Activated naive CD4-positive, alpha-beta T cell treated with anti-CD3 and anti-CD28 coated beads, Interleukin-2, amount 10 ng/mL, durations not matched to agents 7 days and 5 days (primary cell): ENCODE measurements around the gene PATJ.

Source experiments
- CTCF ChIA-PET: fragments of 350-600 bp; sonication (Branson Sonifier 250); formaldehyde crosslinking; loops from one replicate; lab custom pipeline; 2021; ENCODE audit warnings: antibody characterized with exemption; lab: Charles Lee
- DNase-seq: peaks from one replicate; pipeline ENCODE4 v3.0.0-alpha.2; 2020
- H3K27ac Mint-ChIP-seq: one replicate; pipeline ENCODE4 v1.8.0; 2021; ENCODE audit warnings: mild to moderate bottlenecking, moderate library complexity, mixed read lengths
- H3K27me3 Mint-ChIP-seq: one replicate; pipeline ENCODE4 v1.8.0; 2021; ENCODE audit warnings: mild to moderate bottlenecking, mixed read lengths
- H3K36me3 Mint-ChIP-seq: one replicate; pipeline ENCODE4 v1.8.0; 2021; ENCODE audit warnings: mixed read lengths
- H3K4me1 Mint-ChIP-seq: one replicate; pipeline ENCODE4 v1.8.0; 2021; ENCODE audit warnings: mixed read lengths
- H3K4me3 Mint-ChIP-seq: one replicate; pipeline ENCODE4 v1.8.0; 2021; ENCODE audit warnings: mild to moderate bottlenecking, moderate library complexity, mixed read lengths
- H3K9me3 Mint-ChIP-seq: one replicate; pipeline ENCODE4 v1.8.0; 2021; ENCODE audit warnings: mixed read lengths

The PATJ gene

DNA sequence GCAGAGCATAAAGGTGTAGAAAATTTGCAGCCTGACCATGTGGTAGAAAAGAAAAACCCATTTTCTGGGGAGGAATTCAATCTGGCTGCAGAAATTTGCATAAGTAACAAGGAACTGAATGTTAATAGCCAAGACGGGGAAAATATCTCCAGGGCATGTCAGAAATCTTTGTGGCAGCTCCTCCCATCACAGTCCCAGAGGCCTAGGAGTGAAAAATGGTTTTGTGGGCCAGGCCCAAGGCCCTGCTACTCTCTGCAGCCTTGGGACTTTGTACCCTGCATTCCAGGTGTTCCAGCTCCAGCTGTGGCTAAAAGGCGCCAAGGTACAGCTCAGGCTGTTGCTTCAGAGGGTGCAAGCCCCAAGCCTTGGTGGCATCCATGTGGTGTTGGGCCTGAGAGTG is 152.9 kb downstream of the PATJ start:
- H3K9me3 Mint-ChIP-seq, result peaks cover 13% of the 10 kb centered on the region
- peaks cover 6% of the 10 kb centered on the region for H3K36me3 Mint-ChIP-seq
- H3K27ac Mint-ChIP-seq, result no peak overlapping the region
- H3K4me3 Mint-ChIP-seq, result no peak overlapping the region
- no peaks in the 10 kb centered on the region for H3K27me3 Mint-ChIP-seq
- H3K4me1 Mint-ChIP-seq, result no peaks in the 10 kb centered on the region
- CTCF ChIA-PET, result no interaction called here
- no peak for DNase-seq

DNA sequence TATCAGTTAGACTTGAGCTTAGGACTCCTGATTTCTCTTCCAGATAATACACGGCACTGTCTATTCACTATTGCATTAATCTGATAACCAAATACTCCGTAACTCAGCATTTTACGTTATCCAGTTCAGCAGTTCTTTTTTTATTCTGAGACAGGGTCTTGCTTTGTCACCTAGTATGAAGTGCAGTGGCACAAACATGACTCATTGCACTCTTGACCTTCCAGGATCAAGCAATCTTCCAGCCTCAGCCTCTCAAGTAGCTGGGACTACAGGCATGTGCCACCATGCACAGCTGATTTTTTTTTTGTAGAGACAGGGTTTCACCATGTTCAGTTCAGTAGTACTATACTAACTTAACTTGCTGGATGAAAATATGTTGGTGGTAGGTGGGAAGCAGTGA is 156.4 kb downstream of the PATJ start:
- Mint-ChIP-seq H3K4me3 (no peak overlapping the region), H3K36me3 (peaks cover 6% of the 10 kb centered on the region), H3K4me1 (no peaks in the 10 kb centered on the region), H3K27ac (no peak overlapping the region), H3K27me3 (no peaks in the 10 kb centered on the region), H3K9me3 (peaks cover 13% of the 10 kb centered on the region)
- CTCF ChIA-PET, result no interaction called here
- no peak for DNase-seq

DNA sequence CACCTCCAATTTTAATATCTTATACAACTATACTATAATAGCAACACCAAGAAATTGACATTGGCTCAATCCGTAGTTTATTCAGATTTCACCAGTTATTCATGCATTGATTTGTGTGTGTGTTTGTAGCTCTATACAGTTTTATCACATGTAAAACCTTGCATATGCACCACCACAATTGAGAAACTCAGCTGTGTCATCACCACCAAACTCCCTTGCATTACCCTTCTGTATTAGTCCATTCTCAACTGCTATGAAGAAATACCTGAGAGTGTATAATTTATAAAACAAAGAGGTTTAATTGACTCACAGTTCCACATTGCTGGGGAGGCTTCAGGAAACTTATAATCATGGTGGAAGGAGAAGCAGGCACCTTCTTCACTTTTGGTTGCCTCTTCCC is 162.1 kb downstream of the PATJ start:
- Mint-ChIP-seq H3K36me3 (no peaks in the 10 kb centered on the region), H3K27ac (no peak overlapping the region), H3K9me3 (no peaks in the 10 kb centered on the region), H3K4me1 (no peaks in the 10 kb centered on the region), H3K27me3 (no peaks in the 10 kb centered on the region), H3K4me3 (no peak overlapping the region)
- CTCF ChIA-PET, result interaction anchor here (0.9 kb wide), 1 partner anchor 9 kb away, joined by 3 read pairs; no protein-coding TSS in a partner anchor
- DNase-seq, result no peak

DNA sequence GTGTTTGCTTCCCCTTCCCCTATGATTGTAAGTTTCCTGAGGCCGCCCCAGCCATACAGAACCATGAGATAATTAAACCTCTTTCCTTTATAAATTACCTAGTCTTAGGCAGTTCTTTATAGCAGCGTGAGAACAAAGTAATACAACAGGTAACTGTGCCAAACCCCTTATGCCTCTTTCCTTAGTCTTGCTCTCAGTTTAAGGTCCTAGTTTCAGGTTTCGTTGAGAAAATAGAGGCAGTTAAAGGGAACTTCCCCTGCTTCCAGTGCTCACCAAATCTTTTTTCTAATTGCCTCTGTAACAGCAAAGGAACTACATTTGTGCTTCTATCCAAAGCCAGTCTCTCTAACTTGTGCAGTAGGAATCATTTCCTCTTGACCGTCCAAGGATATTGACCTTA is 164.8 kb downstream of the PATJ start:
- H3K4me3 Mint-ChIP-seq, result no peak overlapping the region
- DNase-seq, result no peak
- H3K36me3 Mint-ChIP-seq, result no peaks in the 10 kb centered on the region
- H3K4me1 Mint-ChIP-seq, result no peaks in the 10 kb centered on the region
- H3K27ac Mint-ChIP-seq, result no peak overlapping the region
- CTCF ChIA-PET, result no interaction called here
- no peaks in the 10 kb centered on the region for H3K9me3 Mint-ChIP-seq
- H3K27me3 Mint-ChIP-seq, result no peaks in the 10 kb centered on the region

DNA sequence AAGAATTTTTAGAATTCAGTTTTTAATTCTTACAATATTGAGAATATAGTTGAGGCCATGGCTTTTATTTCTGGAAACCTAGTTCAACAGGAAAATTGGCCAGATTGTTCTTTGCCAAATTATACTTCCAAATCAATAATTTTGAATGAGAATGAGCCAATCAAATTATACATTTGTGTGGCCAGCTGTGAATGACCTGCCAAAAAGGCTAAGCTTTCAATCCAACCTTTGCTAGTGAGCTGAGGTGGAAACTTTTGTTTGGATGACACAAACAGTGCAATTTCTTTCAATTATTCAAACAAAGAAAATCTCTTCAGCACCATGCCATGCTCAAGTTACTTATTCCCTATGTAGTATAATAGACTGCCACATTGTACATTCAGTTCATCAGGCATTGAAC is 167.8 kb downstream of the PATJ start:
- H3K4me1 Mint-ChIP-seq, result no peaks in the 10 kb centered on the region
- no peak for DNase-seq
- H3K36me3 Mint-ChIP-seq, result no peaks in the 10 kb centered on the region
- no peaks in the 10 kb centered on the region for H3K9me3 Mint-ChIP-seq
- H3K4me3 Mint-ChIP-seq, result no peak overlapping the region
- CTCF ChIA-PET, result no interaction called here
- H3K27ac Mint-ChIP-seq, result no peak overlapping the region
- H3K27me3 Mint-ChIP-seq, result no peaks in the 10 kb centered on the region

DNA sequence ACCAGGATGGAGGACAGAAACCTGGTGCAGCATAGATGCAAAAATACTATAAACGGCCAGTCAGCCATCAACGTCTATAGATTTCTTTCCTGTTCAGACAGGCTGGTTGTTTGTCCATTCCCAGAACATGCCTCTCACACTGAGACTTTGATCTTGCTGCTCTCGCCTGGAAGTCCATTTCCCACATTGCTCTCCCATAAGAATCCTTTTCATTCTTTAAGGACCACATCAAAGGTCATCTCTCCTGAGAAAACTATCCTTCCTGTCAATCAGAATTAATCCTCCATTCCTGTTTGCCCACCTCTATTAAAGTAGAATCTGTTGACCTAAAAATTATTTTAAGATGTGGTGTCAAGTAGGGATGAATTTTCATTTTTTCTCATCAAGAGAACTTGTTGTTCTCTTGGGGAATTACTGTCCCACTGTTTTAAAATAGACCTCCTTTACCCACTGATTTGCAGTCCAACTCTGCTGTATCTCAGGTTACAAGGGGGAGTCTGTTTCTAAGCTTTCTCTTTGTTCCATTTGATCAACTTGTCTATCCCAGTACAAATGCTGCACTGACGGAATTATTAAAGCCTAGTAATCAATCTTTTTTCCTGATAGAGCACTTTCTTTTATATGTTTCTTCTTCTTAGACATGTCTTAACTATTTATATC is 172.7 kb downstream of the PATJ start:
- CTCF ChIA-PET, result no interaction called here
- Mint-ChIP-seq H3K27me3 (no peaks in the 10 kb centered on the region), H3K4me1 (no peaks in the 10 kb centered on the region), H3K9me3 (no peaks in the 10 kb centered on the region), H3K27ac (no peak overlapping the region), H3K36me3 (no peaks in the 10 kb centered on the region), H3K4me3 (no peak overlapping the region)
- no peak for DNase-seq

DNA sequence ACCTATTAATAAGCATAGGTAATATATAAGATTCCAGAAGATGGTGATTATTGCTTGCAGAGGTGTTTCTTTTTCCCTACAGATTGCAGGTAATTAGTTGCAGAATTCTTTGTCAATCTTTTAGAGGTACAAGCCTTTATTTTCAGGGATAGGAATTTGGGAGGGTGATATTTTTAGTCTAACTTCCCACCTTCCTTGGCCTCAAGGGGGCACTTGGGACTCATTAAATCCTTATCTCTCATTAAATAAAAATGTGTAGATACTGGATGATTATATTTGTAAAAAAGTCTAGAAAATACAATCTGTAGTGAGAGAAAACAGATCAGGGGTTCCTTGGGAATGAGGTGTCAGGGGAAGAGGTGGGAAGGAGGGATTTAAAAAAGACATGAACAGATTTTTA is 179.2 kb downstream of the PATJ start:
- no peaks in the 10 kb centered on the region for H3K27me3 Mint-ChIP-seq
- peaks cover 1% of the 10 kb centered on the region for H3K36me3 Mint-ChIP-seq
- H3K4me3 Mint-ChIP-seq, result no peak overlapping the region
- H3K4me1 Mint-ChIP-seq, result no peaks in the 10 kb centered on the region
- CTCF ChIA-PET, result no interaction called here
- no peak for DNase-seq
- H3K9me3 Mint-ChIP-seq, result no peaks in the 10 kb centered on the region
- no peak overlapping the region for H3K27ac Mint-ChIP-seq

DNA sequence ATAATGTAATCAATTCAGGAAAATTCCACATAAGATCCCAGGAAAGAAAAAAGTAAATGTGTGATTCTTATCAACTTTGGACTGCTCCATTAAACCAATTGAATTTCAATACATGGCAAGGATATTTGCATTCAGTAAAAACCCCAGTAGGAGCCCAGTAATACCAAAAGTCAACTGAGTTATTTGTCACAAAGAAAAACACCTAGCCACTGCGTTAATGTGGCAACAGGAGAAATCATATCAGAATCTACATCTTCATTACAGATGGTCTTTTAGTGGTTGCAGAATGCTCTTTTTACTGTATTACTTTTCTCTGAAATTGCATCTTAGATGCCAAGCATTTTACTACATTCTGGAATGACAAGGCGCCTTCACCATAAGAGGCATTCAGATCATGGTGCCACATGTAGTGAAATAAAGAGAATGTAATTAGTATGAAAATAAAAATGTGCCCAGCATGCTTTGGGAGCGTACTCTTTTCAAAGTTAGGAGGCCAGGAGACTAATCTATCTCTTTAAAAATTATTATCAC is 180.7 kb downstream of the PATJ start:
- CTCF ChIA-PET, result no interaction called here
- Mint-ChIP-seq H3K4me3 (no peak overlapping the region), H3K27me3 (no peaks in the 10 kb centered on the region), H3K27ac (no peak overlapping the region), H3K36me3 (peaks cover 1% of the 10 kb centered on the region), H3K4me1 (no peaks in the 10 kb centered on the region), H3K9me3 (no peaks in the 10 kb centered on the region)
- DNase-seq, result no peak

DNA sequence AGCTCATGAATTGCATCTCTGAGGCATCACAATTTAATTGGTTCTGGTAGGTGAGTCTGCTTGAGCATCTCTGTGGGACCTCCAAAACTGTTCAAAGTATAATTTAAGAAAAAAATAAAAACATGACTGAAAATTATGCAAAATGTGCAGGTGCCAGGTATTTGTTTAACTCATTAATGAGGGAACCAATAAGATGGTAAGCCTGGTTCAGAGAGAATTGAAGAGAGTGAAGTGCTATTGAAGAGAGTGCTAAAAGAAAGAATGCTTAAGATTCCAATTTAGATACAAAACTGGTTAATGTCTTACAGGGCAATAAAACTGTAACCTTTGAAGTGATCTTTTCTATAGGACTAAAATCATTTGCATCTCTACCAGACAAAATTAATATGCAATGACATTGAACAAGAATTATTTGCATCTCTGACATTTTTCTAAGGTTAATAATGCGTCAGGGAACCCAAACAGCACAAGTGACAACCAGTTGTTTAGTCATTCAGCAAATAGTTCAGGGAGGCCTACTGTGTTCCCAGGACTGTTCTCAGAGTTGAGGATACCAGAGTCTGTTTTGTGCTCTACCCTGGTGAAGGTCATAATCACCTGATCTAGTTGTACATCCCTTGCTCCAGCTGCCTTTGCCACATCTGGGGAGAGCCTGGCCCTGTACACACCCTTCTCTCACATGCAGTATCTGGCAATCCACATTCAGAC is 183.5 kb downstream of the PATJ start:
- H3K4me3 Mint-ChIP-seq, result no peak overlapping the region
- no peaks in the 10 kb centered on the region for H3K36me3 Mint-ChIP-seq
- no peaks in the 10 kb centered on the region for H3K4me1 Mint-ChIP-seq
- CTCF ChIA-PET, result interaction anchor here (0.7 kb wide), 1 partner anchor 25 kb away, joined by 3 read pairs; no protein-coding TSS in a partner anchor
- DNase-seq, result no peak
- H3K9me3 Mint-ChIP-seq, result no peaks in the 10 kb centered on the region
- H3K27me3 Mint-ChIP-seq, result no peaks in the 10 kb centered on the region
- H3K27ac Mint-ChIP-seq, result no peak overlapping the region

DNA sequence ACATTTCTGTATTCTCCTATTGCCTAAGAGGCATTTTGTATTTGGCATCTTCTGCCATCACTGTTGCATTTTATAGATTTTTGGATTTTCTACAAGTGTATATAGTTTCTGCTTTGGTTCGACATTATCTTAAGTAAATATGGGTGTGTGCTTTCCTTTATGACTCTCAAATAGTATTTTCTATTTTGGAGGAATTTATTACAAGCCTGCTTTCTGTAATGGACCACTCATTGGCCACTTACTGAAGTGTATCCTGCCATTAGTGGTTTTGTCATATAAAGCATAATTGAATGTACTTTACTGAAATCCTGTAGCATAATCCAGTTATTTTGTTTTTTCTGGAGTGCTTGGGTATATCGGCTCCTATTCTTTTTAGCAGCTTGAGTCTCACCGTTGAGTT is 184.3 kb downstream of the PATJ start:
- DNase-seq, result no peak
- CTCF ChIA-PET, result no interaction called here
- Mint-ChIP-seq H3K36me3 (no peaks in the 10 kb centered on the region), H3K4me1 (no peaks in the 10 kb centered on the region), H3K27me3 (no peaks in the 10 kb centered on the region), H3K4me3 (no peak overlapping the region), H3K27ac (no peak overlapping the region), H3K9me3 (no peaks in the 10 kb centered on the region)

DNA sequence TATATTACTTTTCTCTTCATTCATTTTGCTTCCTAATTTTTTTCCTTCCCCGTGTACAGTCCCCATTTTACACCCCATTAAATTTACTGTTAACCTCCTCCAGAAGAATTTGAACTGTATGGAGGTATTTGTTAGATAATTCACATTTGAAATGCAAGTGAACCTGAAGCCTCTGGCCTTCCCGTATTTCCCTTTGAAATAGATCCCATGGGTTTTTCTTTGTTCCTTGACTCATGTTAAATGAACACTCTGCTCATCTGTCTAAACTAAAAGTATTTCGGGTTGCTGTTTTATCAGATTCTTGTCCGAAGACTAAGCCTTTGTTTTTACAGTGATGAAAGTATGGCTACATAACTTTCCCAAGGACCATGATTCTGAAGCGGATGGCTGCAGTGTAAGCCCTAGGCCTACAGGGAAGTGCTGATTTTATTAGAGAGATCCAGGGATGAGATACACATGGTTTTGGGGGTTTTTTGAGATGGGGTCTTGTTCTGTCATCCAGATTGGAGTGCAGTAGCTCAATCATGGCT is 187.9 kb downstream of the PATJ start:
- Mint-ChIP-seq H3K9me3 (no peaks in the 10 kb centered on the region), H3K36me3 (no peaks in the 10 kb centered on the region), H3K4me1 (no peaks in the 10 kb centered on the region), H3K4me3 (no peak overlapping the region), H3K27ac (no peak overlapping the region), H3K27me3 (no peaks in the 10 kb centered on the region)
- CTCF ChIA-PET, result no interaction called here
- DNase-seq, result no peak

DNA sequence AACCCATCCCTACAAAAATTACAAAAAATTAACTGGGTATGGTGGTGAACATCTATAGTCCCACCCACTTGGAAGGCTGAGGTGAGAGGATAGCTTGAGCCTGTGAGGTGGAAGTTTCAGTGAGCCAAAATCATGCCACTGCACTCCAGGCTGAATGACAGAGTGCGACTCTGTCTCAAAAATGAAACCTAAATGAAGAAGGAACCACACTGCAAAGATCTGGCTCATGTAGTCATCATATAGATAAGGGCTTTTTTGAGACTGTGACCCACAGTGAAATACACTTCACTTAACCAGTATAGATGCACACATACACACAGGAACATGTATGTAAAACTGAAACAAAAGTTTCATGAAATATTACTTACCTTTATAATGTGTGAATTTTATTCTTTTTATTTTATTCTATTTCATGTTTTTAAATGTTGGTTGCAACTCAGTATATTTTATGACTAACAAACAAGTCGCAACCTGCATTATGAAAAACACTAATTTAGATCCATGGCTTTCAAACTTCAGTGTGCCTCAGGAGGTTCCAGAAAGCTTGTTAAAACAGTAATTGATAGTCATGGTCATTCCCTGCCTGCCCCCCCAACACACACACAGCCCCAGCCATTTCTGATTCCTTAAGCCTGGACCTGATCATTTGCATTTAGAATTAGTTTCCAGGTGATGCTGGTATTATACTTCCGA is 189.5 kb downstream of the PATJ start:
- Mint-ChIP-seq H3K27ac (no peak overlapping the region), H3K4me1 (no peaks in the 10 kb centered on the region), H3K36me3 (no peaks in the 10 kb centered on the region), H3K27me3 (no peaks in the 10 kb centered on the region), H3K4me3 (no peak overlapping the region), H3K9me3 (no peaks in the 10 kb centered on the region)
- no peak for DNase-seq
- CTCF ChIA-PET, result no interaction called here

DNA sequence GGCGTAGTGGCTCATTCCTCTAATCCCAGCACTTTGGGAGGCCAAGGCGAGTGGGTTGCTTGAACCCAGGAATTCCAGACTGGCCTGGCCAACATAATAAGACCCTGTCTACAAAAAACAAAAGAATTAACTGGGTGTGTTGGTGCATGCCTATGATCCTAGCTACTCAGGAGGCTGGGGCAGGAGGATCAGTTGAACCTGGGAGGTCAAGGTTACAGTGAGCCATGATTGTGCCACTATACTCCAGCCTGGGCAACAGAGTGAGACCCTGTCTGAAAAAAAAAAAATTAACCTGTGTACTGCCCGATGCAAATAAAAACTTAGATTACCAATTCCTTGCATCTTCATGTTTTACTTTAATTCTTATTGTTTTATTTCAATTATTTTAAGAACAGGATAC is 193.2 kb downstream of the PATJ start:
- CTCF ChIA-PET, result no interaction called here
- H3K4me3 Mint-ChIP-seq, result no peak overlapping the region
- DNase-seq, result no peak
- no peaks in the 10 kb centered on the region for H3K9me3 Mint-ChIP-seq
- no peaks in the 10 kb centered on the region for H3K4me1 Mint-ChIP-seq
- H3K27me3 Mint-ChIP-seq, result no peaks in the 10 kb centered on the region
- H3K36me3 Mint-ChIP-seq, result no peaks in the 10 kb centered on the region
- no peak overlapping the region for H3K27ac Mint-ChIP-seq

DNA sequence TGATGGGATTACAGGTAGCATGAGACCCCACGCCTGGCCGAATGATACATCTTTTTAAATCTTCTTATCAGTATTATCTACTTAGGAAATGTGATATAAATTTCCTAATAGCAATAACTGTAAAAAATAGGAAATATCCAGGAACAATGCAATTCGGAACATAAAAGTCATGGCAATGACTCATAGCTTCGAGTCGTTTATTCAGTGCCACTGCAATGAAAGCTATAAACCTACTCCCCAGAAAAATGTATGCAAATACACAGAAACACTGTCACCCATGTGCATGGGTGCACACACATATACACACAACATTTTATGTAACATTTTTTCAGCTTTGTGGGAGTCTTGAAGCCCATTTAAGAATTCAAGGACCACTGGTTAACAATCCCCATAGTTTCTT is 194.6 kb downstream of the PATJ start:
- no peak for DNase-seq
- Mint-ChIP-seq H3K36me3 (no peaks in the 10 kb centered on the region), H3K4me3 (no peak overlapping the region), H3K27me3 (no peaks in the 10 kb centered on the region), H3K27ac (no peak overlapping the region), H3K4me1 (no peaks in the 10 kb centered on the region), H3K9me3 (no peaks in the 10 kb centered on the region)
- CTCF ChIA-PET, result no interaction called here
